NCI-H82 treated with DMSO at 0.1 percent for 48 hours (cell line): ENCODE measurements around the gene CDX1.

Experiments
- DNase-seq: peaks from one replicate; lab custom pipeline; 2025; ENCODE audit not compliant: unreplicated experiment; lab: John Stamatoyannopoulos, UW

CDX1 gene

GRCh38 chr5:150166650-150167511 lies at the start of gene CDX1:
Gene CDX1, plus strand, starts transcription at chr5:150166778. Its CDS starts 99 bp downstream, at chr5:150166877.
- DNase-seq = no peak

DNA sequence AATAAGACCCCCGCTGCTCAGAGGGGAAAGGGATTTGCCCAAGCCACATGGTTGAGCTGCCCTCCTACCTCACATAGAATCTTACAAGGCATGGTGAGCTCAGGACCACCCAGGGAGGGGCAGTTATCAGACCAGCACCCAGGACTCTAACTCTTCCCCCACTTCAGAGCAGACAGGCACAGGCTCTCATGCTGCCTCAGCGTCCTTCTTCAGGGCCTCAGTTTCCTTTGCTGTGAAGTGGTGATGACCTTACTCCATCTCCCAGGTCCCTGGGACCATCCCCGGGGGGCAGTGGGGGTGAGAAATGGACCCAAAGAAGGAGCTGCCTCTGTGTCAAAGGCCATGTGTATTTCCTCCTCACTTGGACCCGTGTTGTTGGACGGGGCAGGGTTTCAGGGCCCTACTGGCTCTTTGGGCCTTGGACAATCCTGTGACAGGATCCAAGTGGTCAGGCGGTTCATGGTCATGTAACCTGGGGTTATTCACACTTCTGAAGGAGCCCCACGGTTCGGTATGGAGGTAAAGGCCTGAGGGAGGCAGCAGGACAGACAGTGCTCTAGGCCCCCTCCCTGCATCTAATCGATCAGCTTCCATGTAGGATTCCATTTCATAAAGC lies 48.5 kb upstream of the CDX1 start:
- no peak for DNase-seq

- no peak for DNase-seq
These were observed 47.9 kb upstream of the CDX1 start for GRCh38 chr5:150118561-150119229.

DNA sequence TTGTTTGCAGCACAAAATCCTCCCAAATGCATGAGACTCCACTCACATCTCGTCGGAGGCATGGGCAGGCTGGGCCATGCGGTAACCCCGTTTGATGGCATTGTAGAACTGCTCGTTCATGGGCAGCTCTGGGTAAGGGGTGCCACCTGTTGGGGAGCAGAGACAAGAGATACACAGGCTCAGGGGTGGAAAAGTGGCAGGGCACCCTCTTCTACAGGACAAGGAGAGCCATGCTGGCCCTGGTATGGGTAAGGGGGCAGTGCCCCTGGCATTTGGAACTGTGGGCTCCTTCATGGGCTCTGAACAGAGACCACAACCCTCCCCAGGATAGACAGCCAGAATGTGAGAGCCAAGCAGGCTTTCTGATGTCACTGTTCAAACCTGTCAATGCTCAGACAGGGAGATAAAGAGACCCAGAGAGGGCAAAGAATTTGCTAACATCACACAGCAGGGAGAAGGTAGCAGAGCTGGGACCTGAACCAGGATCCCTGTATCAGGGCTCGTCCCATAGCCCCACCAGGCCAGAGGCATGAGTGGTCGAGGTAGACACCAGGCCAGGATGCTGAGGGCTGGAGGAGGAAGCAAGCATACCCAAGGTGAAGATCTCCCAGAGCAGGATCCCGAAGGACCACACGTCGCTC lies 47.0 kb upstream of the CDX1 start:
- no peak for DNase-seq

- DNase-seq = no peak
These were observed 46.5 kb upstream of the CDX1 start for GRCh38 chr5:150120062-150120441.

- no peak for DNase-seq
These were observed 45.7 kb upstream of the CDX1 start for GRCh38 chr5:150120617-150121447.

DNA sequence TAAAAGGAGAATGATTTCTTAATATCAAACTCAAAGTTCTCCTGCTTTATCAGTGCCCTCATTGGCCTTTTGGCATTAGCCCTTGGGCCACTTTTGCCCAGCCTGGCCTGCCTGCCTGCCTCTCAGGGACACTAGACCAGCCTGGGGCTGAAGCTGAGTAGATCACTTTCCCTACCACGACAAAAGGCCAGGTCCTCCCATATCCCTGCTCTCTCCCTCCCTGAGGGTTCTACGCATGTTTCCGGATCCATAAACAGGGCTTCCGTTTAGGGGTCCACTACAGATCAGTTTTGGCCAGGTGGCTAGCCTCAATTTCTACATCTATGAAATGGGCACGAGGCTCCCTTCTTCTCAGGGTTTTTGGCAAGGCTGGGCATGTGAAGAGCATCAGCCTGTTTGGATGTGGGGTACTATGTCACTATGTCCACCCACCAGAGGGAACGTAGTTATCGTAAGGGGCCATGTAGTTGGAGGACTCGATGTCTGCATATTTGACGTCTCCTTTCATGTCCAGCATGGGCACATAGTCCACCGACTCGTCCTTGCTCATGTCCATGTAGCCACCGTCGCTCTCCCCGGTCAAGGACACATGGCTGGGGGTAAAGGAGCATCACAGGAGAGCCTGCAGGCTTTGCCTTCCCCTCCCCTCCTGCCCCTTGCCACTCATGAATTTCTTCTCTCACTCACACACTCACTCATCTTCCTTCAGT lies 45.0 kb upstream of the CDX1 start:
- no peak for DNase-seq

DNA sequence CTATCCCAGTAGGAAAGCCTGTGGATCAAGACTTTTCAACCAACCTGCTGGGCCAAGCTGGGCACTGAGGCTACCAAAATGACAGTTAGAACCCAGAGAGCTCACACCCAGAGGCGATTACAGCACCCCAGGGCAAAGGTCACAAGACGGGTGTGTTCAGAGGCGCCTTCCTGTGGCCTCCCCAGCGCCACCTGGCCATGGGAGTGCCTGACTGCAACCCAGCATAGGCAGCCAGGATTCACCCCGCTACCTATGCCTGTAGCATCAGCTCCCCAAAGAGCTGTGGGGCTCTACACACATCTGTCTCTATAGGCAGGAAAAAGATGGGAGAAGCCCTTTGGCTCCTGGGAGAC lies 44.4 kb upstream of the CDX1 start:
- DNase-seq = no peak

DNA sequence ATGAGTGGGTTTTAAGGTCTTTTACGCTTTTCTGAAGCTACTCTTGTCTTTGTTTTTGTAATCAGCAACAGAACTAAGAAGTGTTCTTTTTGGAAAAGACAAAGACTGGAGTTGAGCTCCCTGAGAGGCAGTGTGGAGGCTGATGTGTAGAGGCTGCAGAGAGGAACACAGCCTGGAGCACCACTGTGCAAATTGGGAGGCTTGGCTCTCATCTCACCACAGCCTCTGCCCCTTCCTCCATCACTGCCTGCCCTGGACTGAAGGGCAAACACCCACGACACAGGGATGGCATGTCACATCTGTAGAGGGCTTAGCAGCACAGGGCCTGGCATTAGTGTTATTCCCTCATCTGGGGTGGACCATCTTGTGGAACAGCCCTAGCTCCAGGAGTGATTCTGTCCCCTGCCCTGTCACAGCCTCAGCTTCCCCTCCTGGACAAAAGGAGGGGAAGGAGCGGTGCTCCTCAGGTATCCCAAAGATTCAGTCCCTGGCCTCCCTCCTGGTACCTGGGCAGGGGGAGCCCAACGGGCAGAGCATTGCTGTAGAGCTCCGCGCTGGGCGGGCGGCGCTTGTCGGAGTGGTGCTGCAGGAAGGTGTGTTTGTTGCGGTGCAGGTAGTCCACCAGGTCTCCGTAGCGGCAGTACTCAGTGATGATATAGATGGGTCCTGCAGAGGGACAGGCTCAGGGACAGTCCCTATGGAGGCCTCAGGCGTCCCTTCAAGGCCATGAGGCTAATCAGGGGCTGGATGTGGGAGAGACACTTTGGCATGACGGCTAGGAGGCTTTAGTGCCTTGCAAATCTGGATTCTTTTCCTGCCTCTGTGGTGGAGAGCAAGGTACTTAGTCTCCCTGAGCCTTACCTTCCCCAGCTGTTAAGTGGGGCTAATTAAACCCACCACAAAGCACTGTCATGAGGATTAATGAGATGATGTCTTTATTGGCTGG lies 43.8 kb upstream of the CDX1 start:
- DNase-seq = peak; percentile 2

DNA sequence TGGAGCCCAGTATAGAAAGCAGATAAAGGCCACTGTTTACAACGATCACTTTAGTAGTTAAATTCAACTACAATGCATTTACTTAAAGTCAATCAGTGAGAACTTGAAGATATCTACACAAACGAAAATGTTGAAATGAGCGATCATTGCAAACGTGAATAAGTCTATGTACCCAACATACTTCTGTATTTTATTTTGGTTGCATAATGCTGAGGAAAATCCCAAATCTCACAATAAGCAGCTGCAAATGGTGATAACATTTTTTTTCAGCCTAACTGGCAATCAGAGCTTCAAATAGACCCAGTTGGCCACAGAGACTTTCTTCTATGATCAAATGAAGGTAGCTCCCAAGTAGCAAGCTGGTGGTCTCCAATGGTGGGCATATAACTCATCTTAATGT lies 43.0 kb upstream of the CDX1 start:
- no peak for DNase-seq

- no peak for DNase-seq
These were observed 42.4 kb upstream of the CDX1 start for GRCh38 chr5:150124111-150124557.

- no peak for DNase-seq
These were observed 42.0 kb upstream of the CDX1 start for GRCh38 chr5:150124596-150124995.

DNA sequence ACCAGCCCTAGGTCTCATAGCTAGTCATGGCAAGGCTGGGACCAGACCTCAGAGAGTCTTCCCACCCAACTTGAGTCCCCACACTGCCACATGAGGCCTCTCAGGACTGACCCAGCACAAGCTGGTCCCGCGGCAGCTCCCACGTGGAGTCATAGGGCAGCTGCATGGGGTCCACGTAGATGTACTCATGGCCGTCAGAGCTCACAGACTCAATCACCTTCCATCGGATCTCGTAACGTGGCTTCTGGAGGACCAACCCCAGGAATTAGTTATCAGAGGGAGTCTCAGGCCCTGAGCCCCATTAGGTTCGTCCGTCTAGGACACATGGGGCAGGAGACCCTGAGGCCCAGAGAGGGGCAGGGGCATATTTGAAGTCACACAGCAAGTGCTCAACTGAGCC lies 41.2 kb upstream of the CDX1 start:
- no peak for DNase-seq

- no peak for DNase-seq
These were observed 40.2 kb upstream of the CDX1 start for GRCh38 chr5:150126199-150126920.

DNA sequence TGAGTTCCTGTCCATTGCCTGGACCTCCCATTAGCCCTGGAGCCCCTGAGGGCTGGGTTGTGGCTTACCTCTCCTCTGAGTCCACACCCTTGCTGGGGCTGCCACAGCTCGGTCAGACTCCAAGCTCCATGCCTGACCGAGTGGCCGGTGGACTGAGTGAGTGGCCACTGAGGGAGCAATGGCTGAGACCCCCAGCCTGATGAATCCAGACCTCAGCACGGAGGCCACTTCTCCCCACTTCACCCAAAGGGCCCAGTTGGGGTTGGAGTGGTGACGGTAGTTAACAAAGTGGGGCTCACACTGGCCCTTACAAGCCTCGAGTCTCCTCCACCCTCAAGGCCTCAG lies 39.7 kb upstream of the CDX1 start:
- no peak for DNase-seq

DNA sequence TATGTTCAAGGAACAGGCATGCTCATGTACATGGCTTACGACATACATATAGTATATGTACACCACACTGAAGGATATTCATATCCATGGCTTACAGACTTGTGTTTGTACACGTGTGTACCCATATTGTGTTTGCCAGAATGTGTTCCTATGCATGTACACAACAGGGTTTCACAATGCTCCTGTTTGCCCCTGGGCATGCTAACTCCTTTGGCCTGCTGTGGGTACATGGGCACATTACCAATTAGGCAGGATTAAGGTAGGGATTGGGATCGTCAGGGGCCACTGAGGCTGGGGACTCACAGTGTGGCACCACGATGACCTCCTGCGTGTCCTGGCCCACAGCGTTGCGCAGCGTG lies 37.1 kb upstream of the CDX1 start:
- no peak for DNase-seq

DNA sequence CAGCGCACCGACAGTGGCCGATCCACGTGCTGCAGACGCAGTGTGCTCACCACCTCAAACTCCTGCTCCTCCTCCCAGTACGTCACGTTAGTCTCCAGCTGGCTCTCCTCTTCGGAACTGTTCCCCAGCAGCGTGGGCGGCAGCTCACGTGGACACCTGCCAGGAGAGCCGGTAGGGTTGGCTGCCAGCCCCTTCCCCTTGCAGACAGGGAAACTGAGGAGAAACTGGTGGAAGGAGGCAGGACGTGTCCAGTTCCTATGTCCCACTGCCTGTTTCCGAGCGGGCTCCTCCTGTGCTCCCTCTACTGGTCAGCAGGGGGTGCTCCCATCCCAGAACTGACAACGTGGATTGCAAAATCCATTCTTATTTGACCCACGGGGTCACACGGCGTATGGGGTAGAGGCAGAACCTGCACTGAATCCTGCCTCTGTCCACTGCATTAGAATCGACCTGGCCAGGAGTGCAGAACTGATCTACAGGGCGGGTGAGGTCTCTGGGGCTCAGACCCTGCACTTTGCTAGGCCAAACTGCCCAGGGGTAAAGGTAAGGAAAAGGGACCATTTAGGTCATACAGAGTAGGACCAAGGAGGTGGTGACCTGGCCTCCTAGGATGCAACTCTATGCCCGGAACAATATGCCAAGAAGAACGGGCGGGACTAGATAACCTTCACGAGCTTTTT lies 36.6 kb upstream of the CDX1 start:
- peak; percentile 31 for DNase-seq

DNA sequence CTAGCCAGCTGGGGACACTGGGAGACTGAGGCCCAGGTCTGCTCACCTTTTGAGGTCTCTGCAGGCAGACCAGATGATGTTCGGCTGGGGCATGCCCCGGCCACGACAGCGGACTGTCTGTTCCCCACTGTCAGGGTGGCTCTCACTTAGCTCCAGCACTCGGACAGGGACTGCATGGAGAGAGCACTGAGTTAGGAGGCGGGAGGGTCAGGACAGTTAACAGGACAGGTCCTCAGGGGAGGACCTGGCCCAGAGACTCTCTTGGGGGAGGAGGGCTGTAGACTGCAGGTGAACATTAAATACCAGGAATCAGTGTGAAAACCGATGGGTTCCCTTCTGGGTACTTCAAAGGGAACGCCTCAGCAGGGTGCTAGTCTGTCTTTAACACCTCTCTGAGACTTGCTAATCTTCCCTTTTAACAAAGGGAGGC lies 36.1 kb upstream of the CDX1 start:
- DNase-seq = no peak
